Hepatocyte (in vitro differentiated cells): ENCODE results near the gene GFY.

Experiments
- CTCF ChIP-seq: fragments of 200-600 bp; sonication (generic); IDR thresholded peaks from 2 replicates; pipeline ENCODE4 v1.5.1; 2016; ENCODE audit warnings: antibody characterized with exemption, mild to moderate bottlenecking; ENCODE audit not compliant: poor library complexity
- EZH2phosphoT487 ChIP-seq: fragments of 200-600 bp; sonication (generic); IDR thresholded peaks from one replicate; pipeline ENCODE4 v1.6.1; 2018; ENCODE audit warnings: antibody characterized with exemption, mild to moderate bottlenecking, low read depth, moderate library complexity; ENCODE audit not compliant: unreplicated experiment, severe bottlenecking

GRCh38 chr19:49432141-49433073 is 7.2 kb downstream of the GFY start:
- TF ChIP-seq CTCF (no peak), EZH2phosphoT487 (peak; percentile 45)
